HG02852 (cell line): Measurements from ENCODE around the gene UAP1L1.

Experiments
- ATAC-seq: cut with Tn5 transposase; IDR thresholded peaks from one replicate; pipeline ENCODE4 v1.9.1; 2021; ENCODE audit warnings: mild to moderate bottlenecking, moderate library complexity; ENCODE audit not compliant: unreplicated experiment

UAP1L1 gene

DNA sequence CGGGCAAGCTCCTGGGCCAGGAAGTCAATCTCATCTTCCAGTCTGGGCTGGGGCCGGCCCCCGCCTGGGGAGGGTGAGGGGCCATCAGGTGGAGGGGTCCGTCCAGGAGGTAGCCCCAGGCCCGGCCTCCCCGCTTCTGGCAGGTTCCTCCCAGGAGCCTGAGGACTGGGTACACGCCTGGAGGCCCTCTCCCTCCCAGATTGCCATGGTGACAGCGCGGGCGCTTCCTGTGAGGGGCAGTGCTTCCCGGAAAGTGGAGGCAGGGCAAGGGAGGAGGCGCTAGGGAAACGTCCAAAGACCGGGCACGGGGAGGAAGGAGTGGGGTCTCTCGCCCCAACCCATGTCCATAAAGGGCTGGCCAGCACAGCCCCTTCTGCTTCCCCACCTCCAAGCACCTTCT, 36.2 kb upstream of the UAP1L1 start:
- no peak for ATAC-seq

- no peak for ATAC-seq
These were observed 34.3 kb upstream of the UAP1L1 start for GRCh38 chr9:137042751-137043727.

DNA sequence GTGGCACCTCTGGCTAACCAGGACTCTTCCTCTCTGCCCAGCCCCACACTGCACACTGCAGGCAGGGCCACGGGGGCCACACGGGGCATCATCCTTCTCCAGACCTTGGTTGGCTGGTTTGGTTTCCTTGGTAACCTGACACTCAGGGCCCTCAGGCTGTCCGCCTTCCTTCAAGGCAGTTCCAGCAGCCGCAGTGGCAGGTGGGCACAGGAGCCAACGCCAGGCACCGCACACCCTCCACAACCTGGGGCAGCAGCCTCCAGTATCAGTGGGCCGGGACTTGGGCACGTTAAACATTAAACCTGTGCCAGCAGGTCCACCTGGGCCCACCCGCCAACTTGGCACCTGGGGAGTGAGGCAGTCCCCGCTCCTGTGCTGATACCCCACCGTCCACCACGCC, 33.3 kb upstream of the UAP1L1 start:
- no peak for ATAC-seq

- ATAC-seq: no peak
These were observed 32.7 kb upstream of the UAP1L1 start for GRCh38 chr9:137044502-137045177.

DNA sequence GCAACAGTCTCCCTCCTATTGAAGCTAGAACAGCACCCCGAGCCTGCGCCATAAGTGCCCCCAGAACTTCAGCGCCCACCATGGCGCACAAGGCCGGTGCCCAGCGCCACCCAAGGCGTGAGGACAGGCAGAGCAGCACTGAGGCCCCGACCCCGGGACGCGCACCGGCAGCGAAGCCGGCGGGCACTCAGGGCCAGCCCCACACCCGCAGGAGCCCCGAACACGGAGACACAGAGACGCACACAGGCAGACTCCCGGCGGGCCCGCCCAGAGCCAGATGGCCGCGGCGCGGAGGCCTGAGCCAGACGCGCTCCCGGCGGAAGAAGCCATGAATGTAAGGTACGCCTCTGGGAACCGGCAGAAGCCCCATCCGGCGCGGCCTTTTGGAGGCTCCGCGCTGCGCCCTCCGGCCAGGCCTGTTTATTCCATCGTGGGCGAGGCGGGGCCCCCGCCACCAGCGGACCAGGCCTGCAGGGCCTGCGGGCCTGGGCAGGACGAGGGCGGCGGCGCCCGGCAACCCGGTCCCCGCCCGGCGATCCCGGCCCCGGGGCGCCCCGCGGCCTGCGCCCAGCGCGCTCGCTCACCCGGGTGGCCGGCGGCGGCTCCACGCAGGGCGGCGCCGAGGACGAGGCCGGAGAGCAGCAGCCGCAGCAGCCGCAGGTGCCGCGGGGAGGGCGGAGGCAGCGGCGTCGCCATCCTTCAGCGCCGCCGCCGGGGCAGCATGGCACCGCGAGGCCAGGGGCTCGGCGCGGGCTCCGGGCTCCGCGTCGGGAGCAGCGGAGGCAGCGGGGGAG, 31.8 kb upstream of the UAP1L1 start:
- ATAC-seq: no peak

DNA sequence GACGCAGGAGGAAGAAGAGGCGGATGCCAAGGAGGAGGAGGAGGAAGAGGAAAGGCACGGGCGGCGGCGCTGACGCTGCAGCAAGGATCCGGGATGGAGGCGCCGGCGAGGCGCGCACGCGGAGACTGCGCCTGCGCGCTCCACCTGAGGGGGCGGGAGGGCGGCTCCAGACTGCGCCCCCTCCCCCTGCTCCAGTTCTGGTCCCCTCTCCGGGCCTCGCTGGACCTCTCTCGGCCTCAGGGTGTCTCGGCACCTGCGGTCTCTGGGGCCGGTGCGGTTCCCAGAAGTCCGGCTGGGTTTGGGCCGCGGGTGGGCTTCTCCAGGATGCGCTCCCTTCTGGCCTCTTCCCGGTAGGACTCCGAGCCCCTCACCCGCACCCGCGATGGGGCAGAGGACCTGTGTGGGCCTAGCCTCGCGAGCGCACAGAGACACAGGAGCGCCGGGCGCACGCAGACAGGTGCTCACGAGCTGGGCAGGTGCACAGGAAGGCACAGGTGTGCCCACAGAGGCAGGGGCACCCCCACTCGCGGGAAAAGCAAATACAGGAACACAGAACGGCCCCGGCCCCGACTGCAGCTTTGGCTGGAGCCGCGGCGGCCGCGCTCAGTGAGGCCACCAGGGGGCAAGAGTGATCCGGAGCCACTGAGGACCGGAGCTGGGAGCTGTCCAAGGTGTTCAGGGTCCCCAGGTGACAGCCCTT, 31.1 kb upstream of the UAP1L1 start, which contains the start of gene NPDC1:
NPDC1 (minus strand) TSS at position 90 of the 700 bp plus-strand sequence. CDS start 188 bp downstream, outside the sequence.
- ATAC-seq: no peak

- ATAC-seq: no peak
These were observed 28.4 kb upstream of the UAP1L1 start for GRCh38 chr9:137048655-137049543.

DNA sequence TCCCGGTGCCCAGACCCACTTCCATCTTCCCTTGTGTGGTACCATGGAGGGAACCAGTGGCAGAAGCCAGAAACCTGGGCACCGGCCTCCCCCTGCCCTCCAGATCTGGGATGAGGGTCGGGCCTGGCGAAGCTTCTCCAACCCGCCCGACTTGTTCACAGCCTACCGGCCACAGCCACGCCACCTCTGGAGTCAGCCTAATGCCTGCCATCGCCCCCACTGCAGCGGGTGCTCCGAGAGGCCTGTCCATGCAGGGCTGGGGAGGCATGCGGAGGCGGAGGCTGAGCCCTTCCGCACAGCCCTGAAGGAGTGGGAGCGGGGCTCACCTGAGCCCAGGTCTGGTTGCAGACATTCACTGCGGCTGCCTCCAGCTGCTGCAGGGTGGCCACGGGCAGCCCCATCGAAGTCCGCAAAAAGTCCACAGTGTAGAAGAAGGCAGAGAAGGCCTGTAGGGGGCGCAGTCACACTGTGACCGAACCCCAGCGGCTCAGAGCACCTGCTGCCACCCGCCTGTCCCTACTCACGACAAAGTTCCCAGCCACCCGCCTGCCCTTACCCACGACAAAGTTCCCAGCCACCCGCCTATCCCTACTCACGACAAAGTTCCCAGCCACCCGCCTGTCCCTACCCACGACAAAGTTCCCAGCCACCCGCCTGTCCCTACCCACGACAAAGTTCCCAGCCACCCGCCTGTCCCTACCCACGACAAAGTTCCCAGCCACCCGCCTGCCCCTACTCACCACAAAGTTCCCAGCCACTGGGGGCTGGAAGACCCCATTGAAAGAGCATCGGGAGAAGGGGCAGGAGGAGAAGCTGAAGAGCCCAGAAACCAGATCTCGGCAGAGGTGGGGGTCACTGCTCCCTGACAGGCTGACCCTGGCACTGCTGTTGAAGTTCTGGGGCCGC, 27.5 kb upstream of the UAP1L1 start:
- ATAC-seq: no peak

GRCh38 chr9:137050570-137050969, 26.7 kb upstream of the UAP1L1 start:
- no peak for ATAC-seq

- ATAC-seq: no peak
These were observed 26.1 kb upstream of the UAP1L1 start for GRCh38 chr9:137051145-137051724.

DNA sequence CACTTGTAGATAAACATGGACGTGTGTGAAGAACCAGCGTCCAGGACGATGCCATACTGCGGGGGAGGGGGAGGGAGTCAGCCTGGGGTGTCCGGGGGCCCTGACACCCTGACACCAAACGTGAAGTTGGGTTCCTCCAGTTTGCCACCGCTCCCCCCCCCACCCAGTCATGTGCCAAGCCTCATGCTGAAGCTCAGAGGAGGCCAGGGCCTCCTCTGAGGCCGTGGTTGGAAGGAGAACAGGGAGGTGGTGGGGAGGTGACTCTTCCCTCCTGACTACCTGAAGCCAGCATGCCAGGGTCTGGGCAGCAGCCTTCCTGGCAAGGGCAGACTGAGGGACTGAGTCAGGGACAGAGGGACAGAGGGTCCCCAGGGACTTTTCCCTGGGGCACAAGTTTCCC, 25.0 kb upstream of the UAP1L1 start:
- no peak for ATAC-seq

- no peak for ATAC-seq
These were observed 24.0 kb upstream of the UAP1L1 start for GRCh38 chr9:137052998-137053943.

DNA sequence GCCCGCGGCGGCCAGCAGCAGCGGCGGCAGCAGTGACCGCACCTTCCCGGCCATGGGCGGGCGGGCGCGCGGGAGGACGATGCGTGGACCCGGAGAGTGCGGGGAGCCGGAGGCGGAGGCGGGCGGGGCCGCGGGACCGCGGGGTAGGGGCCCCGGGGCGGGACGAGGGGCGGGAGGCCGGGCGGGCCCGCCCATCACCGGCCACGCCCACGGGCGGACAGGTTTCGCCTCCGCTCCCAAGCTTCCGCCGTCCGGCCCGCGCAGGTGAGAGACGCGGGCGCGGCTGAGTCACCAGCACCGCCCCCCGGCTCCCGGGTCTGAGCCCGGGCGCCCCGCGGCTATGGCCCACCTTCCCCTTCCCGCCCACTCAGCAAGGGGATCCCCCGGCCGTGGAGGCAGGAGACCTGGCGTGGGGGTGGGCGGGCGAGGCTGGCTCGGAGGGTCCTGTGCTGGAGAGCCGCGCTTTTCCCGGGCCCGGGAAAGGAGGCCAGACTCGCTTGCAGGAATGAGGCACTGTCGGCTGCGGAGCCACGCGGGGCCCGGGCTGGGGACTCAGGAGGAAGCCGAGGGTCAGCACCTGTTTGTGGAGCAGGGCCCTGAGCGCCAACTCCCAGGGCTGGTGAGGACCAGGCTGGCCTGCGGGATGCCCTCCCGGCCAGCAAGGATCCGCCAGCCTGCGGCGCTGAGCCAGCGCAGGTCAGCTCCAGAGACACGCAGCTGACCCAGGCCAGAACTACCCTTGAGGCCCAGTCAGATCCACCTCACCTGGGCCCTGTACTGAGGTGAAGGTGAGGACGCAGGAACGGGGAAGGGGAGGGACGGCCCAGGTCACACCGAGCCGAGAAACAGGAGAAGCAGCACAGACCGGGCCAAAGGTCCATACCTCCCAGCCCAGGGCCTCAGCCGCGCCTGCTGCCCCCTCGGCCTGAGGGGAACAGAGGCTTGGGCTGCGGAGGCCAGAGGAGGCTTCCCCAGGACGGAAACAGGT, 23.1 kb upstream of the UAP1L1 start, which contains the start of gene ENTPD2:
ENTPD2 (minus strand) TSS at position 118 of the 988 bp plus-strand sequence; CDS start at position 54, 64 bp downstream.
- no peak for ATAC-seq

- ATAC-seq: no peak
These were observed 22.4 kb upstream of the UAP1L1 start for GRCh38 chr9:137054932-137055384.
